ENCODE measurements around the gene PAWR.
"Not testable (repeated sequence)": the region's sequence is repeated elsewhere in the genome, so short reads cannot be mapped to it uniquely, and the experiment has no call there.

Gene PAWR

DNA sequence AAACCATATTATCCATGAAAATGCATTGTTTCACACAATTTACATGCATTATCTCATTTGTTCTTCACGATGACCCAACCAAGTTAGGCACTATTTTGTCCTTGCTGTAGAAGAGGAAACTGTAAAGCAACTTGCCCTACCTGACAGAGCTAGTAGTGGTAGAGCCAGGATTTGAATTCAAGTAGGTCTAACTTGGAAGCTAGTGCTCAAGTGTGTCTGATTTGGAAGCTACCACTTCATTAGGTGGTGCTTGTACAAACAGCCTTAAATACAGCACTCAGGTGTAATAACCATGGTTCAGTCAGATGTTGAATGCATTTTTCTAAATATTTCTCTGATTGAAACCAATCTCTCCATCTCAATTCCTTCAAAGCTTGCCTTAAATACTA lies 123.6 kb downstream of the PAWR start:
- Histone ChIP-seq H3K4me3 (ENCODE audit: low read depth in 1 of 2, low read length in 2 of 2) (no peak overlapping the region), H3K9ac (ENCODE audit: low read depth in 1 of 2, low read length in 2 of 2) (no peak overlapping the region), H3K36me3 (ENCODE audit: control insufficient read depth in 1 of 2, insufficient read depth in 2 of 2, low read length in 2 of 2) (peaks cover 0 to 8% of the 10 kb centered on the region in 2 donors), H3K4me1 (ENCODE audit: control insufficient read depth in 1 of 2, insufficient read depth in 2 of 2, low read length in 2 of 2) (peaks cover 0 to 18% of the 10 kb centered on the region in 2 donors), H3K27me3 (ENCODE audit: control insufficient read depth in 1 of 2, insufficient read depth in 2 of 2, low read length in 2 of 2) (no peaks in the 10 kb centered on the region), H3K27ac (ENCODE audit: low read depth, low read length) (no peak overlapping the region), H3K9me3 (ENCODE audit: control insufficient read depth in 1 of 2, low read length in 2 of 2) (no peaks in the 10 kb centered on the region)

DNA sequence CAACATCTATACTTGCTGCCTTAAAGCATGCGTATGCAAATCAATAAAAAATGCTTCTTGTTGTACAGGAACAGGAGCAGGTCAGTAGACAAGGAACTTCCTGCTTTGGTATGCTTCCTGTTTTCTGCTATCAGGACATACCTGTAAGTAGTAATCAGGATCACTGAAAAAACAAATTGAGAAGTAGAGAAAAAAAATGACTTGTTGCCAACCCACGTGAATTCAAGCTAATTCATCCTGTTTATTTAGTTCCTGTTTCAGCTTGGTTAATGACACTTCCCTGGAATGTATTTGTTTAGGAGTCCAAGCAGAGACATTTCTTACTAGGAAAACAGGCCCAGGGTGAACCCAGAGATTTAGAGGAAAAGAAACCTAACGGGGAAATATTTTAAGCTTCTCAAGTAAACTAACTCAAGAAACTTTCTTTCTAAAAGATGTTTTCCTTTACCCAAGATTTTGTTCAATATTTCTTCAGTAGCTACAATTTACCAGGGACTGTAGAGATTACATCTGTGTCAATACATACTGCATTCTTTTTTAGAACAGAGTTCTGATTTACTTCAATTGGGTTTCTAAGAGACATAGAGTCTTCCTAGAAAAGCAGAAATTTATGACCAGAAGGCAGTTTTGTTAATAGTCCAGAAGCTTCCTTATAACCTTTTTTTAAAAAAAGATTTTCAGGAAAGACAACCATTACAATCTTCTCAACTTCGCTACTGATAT lies 124.2 kb downstream of the PAWR start:
- peaks cover 0 to 8% of the 10 kb centered on the region in 2 donors for H3K36me3 ChIP-seq (ENCODE audit: control insufficient read depth in 1 of 2, insufficient read depth in 2 of 2, low read length in 2 of 2)
- H3K4me1 ChIP-seq (ENCODE audit: control insufficient read depth in 1 of 2, insufficient read depth in 2 of 2, low read length in 2 of 2): peaks cover 0 to 18% of the 10 kb centered on the region in 2 donors
- H3K4me3 ChIP-seq (ENCODE audit: low read depth in 1 of 2, low read length in 2 of 2): no peak overlapping the region
- no peak overlapping the region for H3K9ac ChIP-seq (ENCODE audit: low read depth in 1 of 2, low read length in 2 of 2)
- H3K9me3 ChIP-seq (ENCODE audit: control insufficient read depth in 1 of 2, low read length in 2 of 2): no peaks in the 10 kb centered on the region
- H3K27me3 ChIP-seq (ENCODE audit: control insufficient read depth in 1 of 2, insufficient read depth in 2 of 2, low read length in 2 of 2): no peaks in the 10 kb centered on the region
- no peak overlapping the region for H3K27ac ChIP-seq (ENCODE audit: low read depth, low read length)

DNA sequence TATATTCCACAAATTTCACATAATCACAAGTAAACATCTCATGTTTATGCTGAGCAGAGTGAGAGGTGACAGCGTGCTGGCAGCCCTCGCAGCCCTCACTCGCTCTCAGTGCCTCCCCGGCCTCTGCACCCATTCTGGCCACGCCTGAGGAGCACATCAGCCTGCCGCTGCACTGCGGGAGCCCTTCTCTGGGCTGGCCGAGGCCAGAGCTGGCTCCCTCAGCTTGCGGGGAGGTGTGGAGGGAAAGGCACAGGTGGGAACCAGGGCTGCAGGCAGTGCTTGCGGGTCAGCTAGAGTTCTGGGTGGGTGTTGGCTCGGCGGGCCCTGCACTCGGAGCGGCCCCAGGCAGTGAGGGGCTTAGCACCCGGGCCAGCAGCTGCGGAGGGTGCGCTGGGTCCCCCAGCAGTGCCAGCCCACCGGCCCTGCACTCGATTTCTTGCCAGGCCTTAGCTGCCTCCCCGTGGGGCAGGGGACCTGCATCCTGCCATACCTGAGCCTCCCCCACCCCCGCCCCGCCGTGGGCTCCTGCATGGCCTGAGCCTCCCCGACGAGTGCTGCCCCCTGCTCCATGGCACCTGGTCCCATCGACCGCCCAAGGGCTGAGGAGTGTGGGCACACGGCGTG lies 125.9 kb downstream of the PAWR start:
- H3K27ac ChIP-seq (ENCODE audit: low read depth, low read length); H3K9me3 ChIP-seq (ENCODE audit: control insufficient read depth in 1 of 2, low read length in 2 of 2); H3K36me3 ChIP-seq (ENCODE audit: control insufficient read depth in 1 of 2, insufficient read depth in 2 of 2, low read length in 2 of 2); H3K27me3 ChIP-seq (ENCODE audit: control insufficient read depth in 1 of 2, insufficient read depth in 2 of 2, low read length in 2 of 2); H3K4me3 ChIP-seq (ENCODE audit: low read depth in 1 of 2, low read length in 2 of 2); H3K9ac ChIP-seq (ENCODE audit: low read depth in 1 of 2, low read length in 2 of 2): not testable (repeated sequence)
- H3K4me1 ChIP-seq (ENCODE audit: control insufficient read depth in 1 of 2, insufficient read depth in 2 of 2, low read length in 2 of 2): peaks cover 5 to 23% of the 10 kb centered on the region in 2 donors

DNA sequence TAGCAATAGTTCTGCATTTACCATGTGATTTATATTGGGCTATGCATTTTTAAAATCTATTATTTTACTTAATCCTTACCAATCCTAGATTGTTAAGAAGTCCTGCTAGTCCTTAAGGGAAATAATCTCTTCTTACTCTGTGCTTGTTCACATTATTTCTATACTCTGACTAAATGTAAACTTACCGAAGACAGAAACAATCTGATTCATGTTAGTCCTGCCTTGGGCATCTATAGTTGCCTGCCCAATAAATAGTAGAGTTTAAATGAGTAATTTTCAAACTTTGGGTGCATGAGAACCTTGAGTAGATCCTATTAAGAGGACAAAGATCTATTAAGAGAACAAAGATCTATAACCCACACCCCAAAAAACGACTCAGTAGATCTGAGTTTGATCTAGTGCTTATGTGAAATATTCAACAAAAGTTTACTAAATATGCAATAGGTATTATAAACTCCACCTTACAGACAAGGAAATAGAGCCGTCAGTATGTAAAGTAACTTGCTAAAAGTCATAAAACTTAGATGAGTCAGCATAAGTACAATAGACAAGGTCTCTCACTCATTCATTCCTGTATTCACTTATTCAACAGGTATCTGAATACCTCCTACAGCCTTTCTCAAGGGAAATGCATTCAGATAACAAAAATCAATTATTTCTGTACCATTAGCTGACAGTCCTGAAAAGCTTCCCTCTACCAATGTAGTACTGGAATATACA lies 127.6 kb downstream of the PAWR start:
- no peaks in the 10 kb centered on the region for H3K27me3 ChIP-seq (ENCODE audit: control insufficient read depth in 1 of 2, insufficient read depth in 2 of 2, low read length in 2 of 2)
- no peak overlapping the region for H3K27ac ChIP-seq (ENCODE audit: low read depth, low read length)
- no peaks in the 10 kb centered on the region for H3K9me3 ChIP-seq (ENCODE audit: control insufficient read depth in 1 of 2, low read length in 2 of 2)
- no peak overlapping the region for H3K4me3 ChIP-seq (ENCODE audit: low read depth in 1 of 2, low read length in 2 of 2)
- H3K9ac ChIP-seq (ENCODE audit: low read depth in 1 of 2, low read length in 2 of 2): no peak overlapping the region
- H3K4me1 ChIP-seq (ENCODE audit: control insufficient read depth in 1 of 2, insufficient read depth in 2 of 2, low read length in 2 of 2): peaks cover 5 to 29% of the 10 kb centered on the region in 2 donors
- H3K36me3 ChIP-seq (ENCODE audit: control insufficient read depth in 1 of 2, insufficient read depth in 2 of 2, low read length in 2 of 2): no peaks in the 10 kb centered on the region

DNA sequence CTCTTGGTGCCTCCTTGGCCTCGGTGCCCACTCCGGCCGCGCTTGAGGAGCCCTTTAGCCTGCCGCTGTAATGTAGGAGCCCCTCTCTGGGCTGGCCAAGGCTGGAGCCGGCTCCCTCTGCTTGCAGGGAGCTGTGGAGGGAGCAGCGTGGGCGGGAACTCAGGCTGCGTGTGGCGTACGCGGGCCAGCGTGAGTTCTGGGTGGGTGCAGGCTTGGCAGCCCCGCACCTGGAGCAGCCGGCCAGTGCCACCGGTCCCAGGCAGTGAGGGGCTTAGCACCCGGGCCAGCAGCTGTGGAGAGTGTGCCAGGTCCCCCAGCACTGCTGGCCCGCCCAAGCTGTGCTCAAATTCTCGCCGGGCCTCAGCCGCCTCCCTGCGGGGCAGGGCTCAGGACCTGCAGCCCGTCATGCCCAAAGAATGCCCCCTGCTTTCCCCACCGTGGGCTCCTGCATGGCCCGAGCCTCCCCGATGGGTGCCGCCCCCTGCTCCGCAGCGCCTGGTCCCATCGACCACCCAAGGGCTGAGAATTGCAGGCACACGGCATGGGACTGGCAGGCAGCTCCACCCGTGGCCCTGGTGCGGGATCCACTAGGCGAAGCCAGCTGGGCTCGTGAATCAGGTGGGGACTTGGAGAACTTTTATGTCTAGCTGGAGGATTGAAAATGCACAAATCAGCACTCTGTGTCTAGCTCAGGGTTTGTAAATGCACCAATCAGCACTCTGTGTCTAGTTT lies 129.2 kb downstream of the PAWR start:
- Histone ChIP-seq H3K9me3 (ENCODE audit: control insufficient read depth in 1 of 2, low read length in 2 of 2) (no peaks in the 10 kb centered on the region), H3K27ac (ENCODE audit: low read depth, low read length) (no peak overlapping the region), H3K27me3 (ENCODE audit: control insufficient read depth in 1 of 2, insufficient read depth in 2 of 2, low read length in 2 of 2) (no peaks in the 10 kb centered on the region), H3K4me1 (ENCODE audit: control insufficient read depth in 1 of 2, insufficient read depth in 2 of 2, low read length in 2 of 2) (peaks cover 5 to 23% of the 10 kb centered on the region in 2 donors), H3K36me3 (ENCODE audit: control insufficient read depth in 1 of 2, insufficient read depth in 2 of 2, low read length in 2 of 2) (no peaks in the 10 kb centered on the region), H3K9ac (ENCODE audit: low read depth in 1 of 2, low read length in 2 of 2) (no peak overlapping the region), H3K4me3 (ENCODE audit: low read depth in 1 of 2, low read length in 2 of 2) (no peak overlapping the region)

DNA sequence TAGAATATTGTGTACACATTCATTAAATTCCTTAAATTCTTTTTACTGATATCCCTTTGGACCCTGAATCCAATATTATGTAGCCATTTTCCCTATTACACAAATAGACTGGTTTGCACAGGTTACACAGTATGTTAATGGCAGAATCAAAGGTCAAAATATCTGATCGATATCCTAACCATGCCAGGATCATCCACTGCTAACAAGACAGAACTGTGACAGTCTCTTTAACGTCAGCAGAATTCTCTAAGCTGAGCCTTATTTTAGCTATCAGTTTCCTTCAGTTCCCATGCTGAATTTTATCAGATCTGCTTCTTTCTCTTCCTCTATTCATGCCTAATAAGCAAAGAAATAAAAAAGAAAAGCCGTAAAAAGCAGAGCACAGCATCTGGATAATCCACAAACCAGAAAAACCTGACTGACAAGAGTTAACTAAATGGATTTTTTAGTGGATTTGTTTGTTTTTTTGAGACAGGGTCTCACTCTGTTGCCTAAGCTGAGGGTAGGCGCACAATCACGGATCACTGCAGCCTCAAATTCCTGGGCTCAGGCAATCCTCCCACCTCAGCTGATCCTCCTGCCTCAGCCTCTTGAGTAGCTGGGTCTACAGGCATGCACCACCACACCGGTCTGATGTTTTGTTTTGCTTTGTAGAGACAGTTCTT lies 130.4 kb downstream of the PAWR start:
- H3K27me3 ChIP-seq (ENCODE audit: control insufficient read depth in 1 of 2, insufficient read depth in 2 of 2, low read length in 2 of 2): no peaks in the 10 kb centered on the region
- peaks cover 5 to 15% of the 10 kb centered on the region in 2 donors for H3K4me1 ChIP-seq (ENCODE audit: control insufficient read depth in 1 of 2, insufficient read depth in 2 of 2, low read length in 2 of 2)
- H3K36me3 ChIP-seq (ENCODE audit: control insufficient read depth in 1 of 2, insufficient read depth in 2 of 2, low read length in 2 of 2): no peaks in the 10 kb centered on the region
- no peak overlapping the region for H3K4me3 ChIP-seq (ENCODE audit: low read depth in 1 of 2, low read length in 2 of 2)
- H3K9ac ChIP-seq (ENCODE audit: low read depth in 1 of 2, low read length in 2 of 2): no peak overlapping the region
- H3K27ac ChIP-seq (ENCODE audit: low read depth, low read length): no peak overlapping the region
- H3K9me3 ChIP-seq (ENCODE audit: control insufficient read depth in 1 of 2, low read length in 2 of 2): no peaks in the 10 kb centered on the region

DNA sequence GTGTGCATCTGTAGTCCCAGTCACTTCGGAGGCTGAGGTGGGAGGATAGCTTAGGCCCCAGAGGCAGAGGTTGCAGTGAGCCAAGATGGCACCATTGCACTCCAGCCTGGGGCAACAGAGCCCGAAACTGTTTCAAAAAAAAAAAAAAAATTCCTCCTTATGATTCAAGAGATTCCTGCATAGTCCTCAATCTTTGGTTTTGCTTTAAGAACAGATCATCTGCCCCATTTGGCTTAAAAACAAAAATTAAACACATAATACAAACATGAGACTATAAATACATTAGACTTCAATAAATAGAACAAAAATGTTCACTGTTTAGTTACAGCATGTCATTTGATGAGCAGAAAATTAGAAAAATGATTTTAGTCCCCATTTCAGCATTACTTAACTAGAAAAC lies 131.2 kb downstream of the PAWR start:
- Histone ChIP-seq H3K4me1 (ENCODE audit: control insufficient read depth in 1 of 2, insufficient read depth in 2 of 2, low read length in 2 of 2) (peaks cover 5 to 19% of the 10 kb centered on the region in 2 donors), H3K27me3 (ENCODE audit: control insufficient read depth in 1 of 2, insufficient read depth in 2 of 2, low read length in 2 of 2) (no peaks in the 10 kb centered on the region), H3K4me3 (ENCODE audit: low read depth in 1 of 2, low read length in 2 of 2) (no peak overlapping the region), H3K27ac (ENCODE audit: low read depth, low read length) (no peak overlapping the region), H3K9ac (ENCODE audit: low read depth in 1 of 2, low read length in 2 of 2) (no peak overlapping the region), H3K36me3 (ENCODE audit: control insufficient read depth in 1 of 2, insufficient read depth in 2 of 2, low read length in 2 of 2) (no peaks in the 10 kb centered on the region), H3K9me3 (ENCODE audit: control insufficient read depth in 1 of 2, low read length in 2 of 2) (no peaks in the 10 kb centered on the region)

DNA sequence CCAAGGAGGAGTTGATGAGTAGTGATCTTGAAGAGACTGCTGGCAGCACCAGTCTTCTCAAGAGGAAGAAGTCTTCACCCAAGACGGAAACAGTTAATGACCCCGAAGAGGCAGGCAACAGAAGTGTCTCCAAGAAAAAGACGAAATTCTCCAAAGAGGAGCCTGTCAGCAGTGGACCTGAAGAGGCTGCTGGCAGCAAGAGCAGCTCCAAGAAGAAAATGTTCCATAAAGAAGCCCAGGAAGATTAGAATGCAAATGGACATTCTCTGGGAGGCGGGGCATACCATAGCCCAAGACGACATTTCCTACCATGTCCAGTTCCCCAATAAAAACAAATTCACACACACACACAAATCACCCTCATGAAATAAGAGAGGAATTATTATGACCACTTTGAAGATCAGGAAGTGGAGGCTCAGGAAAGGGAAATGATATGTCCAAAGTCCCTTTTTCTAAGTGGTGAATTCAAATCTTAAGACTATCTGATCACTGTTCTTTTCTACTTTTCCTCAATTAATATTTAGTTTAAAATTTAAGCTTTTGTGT lies 131.8 kb downstream of the PAWR start:
- Histone ChIP-seq H3K9ac (ENCODE audit: low read depth in 1 of 2, low read length in 2 of 2) (no peak overlapping the region), H3K27ac (ENCODE audit: low read depth, low read length) (no peak overlapping the region), H3K9me3 (ENCODE audit: control insufficient read depth in 1 of 2, low read length in 2 of 2) (no peaks in the 10 kb centered on the region), H3K27me3 (ENCODE audit: control insufficient read depth in 1 of 2, insufficient read depth in 2 of 2, low read length in 2 of 2) (no peaks in the 10 kb centered on the region), H3K36me3 (ENCODE audit: control insufficient read depth in 1 of 2, insufficient read depth in 2 of 2, low read length in 2 of 2) (no peaks in the 10 kb centered on the region), H3K4me1 (ENCODE audit: control insufficient read depth in 1 of 2, insufficient read depth in 2 of 2, low read length in 2 of 2) (peaks cover 5 to 19% of the 10 kb centered on the region in 2 donors), H3K4me3 (ENCODE audit: low read depth in 1 of 2, low read length in 2 of 2) (no peak overlapping the region)

DNA sequence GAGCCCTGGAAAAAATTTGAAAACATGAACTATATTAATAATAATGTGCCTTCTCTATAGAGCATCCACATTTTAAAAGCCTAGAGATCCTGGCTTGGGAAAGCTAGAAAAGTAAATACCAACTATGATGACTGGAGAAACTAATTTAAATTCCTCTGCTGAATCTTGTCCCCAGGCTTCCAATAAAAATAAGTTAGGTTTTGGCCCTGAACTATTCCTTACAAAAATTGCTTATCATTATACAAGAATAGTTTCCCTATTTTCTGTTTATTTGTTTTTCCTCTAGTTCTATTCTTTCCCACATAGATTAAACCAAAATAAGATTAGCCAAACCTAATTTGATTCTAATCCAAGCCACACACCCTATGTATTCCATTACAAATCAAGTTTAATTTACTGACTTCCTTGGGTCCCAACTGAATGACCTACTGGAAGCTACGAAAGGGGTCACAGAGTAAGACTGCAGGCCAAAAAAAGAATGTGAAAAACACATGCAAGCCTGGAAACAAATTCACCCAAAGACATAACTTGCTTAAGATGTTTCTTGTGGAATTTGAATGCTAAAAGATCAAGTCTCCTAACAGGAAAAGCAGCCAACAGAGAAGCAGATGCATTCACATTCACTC lies 133.0 kb downstream of the PAWR start:
- Histone ChIP-seq H3K4me1 (ENCODE audit: control insufficient read depth in 1 of 2, insufficient read depth in 2 of 2, low read length in 2 of 2) (peaks cover 5 to 15% of the 10 kb centered on the region in 2 donors), H3K9ac (ENCODE audit: low read depth in 1 of 2, low read length in 2 of 2) (no peak overlapping the region), H3K27me3 (ENCODE audit: control insufficient read depth in 1 of 2, insufficient read depth in 2 of 2, low read length in 2 of 2) (no peaks in the 10 kb centered on the region), H3K4me3 (ENCODE audit: low read depth in 1 of 2, low read length in 2 of 2) (no peak overlapping the region), H3K27ac (ENCODE audit: low read depth, low read length) (no peak overlapping the region), H3K9me3 (ENCODE audit: control insufficient read depth in 1 of 2, low read length in 2 of 2) (no peaks in the 10 kb centered on the region), H3K36me3 (ENCODE audit: control insufficient read depth in 1 of 2, insufficient read depth in 2 of 2, low read length in 2 of 2) (no peaks in the 10 kb centered on the region)
